ENCODE measurements around the gene FEZF1.

- TF ChIP-seq POLR2A (IDR thresholded peaks at IDR 0.05; ENCODE audit: low read depth, low read length) (no peak), POLR2AphosphoS5 (IDR thresholded peaks at IDR 0.05; ENCODE audit: low read depth, low read length) (no peak), SPI1 (IDR thresholded peaks at IDR 0.05; ENCODE audit: low read depth, low read length) (no peak)
These were observed 4.9 kb upstream of the FEZF1 start for GRCh38 chr7:122309421-122309820.
